ENCODE data around the gene PHLDB2. TPM values are rescaled to one million over a fixed set of nuclear protein-coding genes. Genes with fewer than 3 reads are reported as not detected.

The PHLDB2 gene
- total and polyA plus RNA-seq, 2 of the 8 experiments (the other 6 are each of a cell fraction or from before 2014, with no cell fraction given), result 5.8 to 22.6 TPM

GRCh38 chr3:111943533-111943932 lies 84.5 kb downstream of the PHLDB2 start:
- Histone ChIP-seq H3K79me2 (ENCODE audit: control insufficient read depth in 1 of 2, insufficient read depth in 2 of 2, low read length in 2 of 2) (no peaks in the 10 kb centered on the region), H3K23ac (ENCODE audit: insufficient read length) (no peak overlapping the region), H3K36me3 (ENCODE audit: control insufficient read depth in 2 of 4, insufficient read depth in 4 of 4, low read length in 3 of 4) (0 out of 8 replicates have a peak, but pooled peaks cover 0 to 2% (median 0%) of the 10 kb centered on the region in 4 experiments), H3K4ac (replicated peaks; ENCODE audit: insufficient read length, low read depth, low read length) (no peak overlapping the region), H2BK15ac (ENCODE audit: low read length) (no peak overlapping the region), H2BK20ac (ENCODE audit: low read length) (no peak overlapping the region), H2BK120ac (replicated peaks; ENCODE audit: low read depth, low read length) (no peak overlapping the region), H3K9ac (replicated peaks in 1 of 4; ENCODE audit: extremely low read depth in 1 of 4, low read depth in 3 of 4, low read length in 3 of 4) (no peak overlapping the region), H4K8ac (ENCODE audit: extremely low read depth, insufficient read depth, low read length) (no peak overlapping the region), H3K56ac (replicated peaks; ENCODE audit: insufficient read length, low read depth, low read length) (no peak overlapping the region), H3K9me3 (ENCODE audit: insufficient read depth in 2 of 2, low read depth in 1 of 2, low read length in 1 of 2) (no peaks in the 10 kb centered on the region), H2AK5ac (ENCODE audit: low read depth, low read length) (no peak overlapping the region), H4K20me1 (replicated peaks in 1 of 2; ENCODE audit: control insufficient read depth in 1 of 2, insufficient read depth in 2 of 2, low read length in 2 of 2) (no peaks in the 10 kb centered on the region), H3K14ac (ENCODE audit: insufficient read length) (no peak overlapping the region), H3K4me3 (ENCODE audit: extremely low read depth in 1 of 4, insufficient read depth in 2 of 4, low read depth in 3 of 4, low read length in 4 of 4) (no peak overlapping the region), H3K27ac (ENCODE audit: low read depth, low read length) (no peak overlapping the region), H3K79me1 (ENCODE audit: low read depth, low read length) (no peaks in the 10 kb centered on the region), H2BK5ac (ENCODE audit: low read depth, low read length) (no peak overlapping the region), H2BK12ac (ENCODE audit: low read depth, low read length) (no peak overlapping the region), H2AFZ (ENCODE audit: low read length) (no peak overlapping the region), H3K27me3 (replicated peaks in 1 of 4; ENCODE audit: control insufficient read depth in 3 of 4, extremely low read depth in 1 of 4, insufficient read depth in 3 of 4, low read length in 3 of 4) (no peaks in the 10 kb centered on the region), H3K18ac (ENCODE audit: extremely low read depth, low read length) (no peak overlapping the region), H3K4me1 (replicated peaks in 1 of 4; ENCODE audit: control insufficient read depth in 3 of 4, insufficient read depth in 4 of 4, low read length in 3 of 4) (no peaks in the 10 kb centered on the region), H3K4me2 (ENCODE audit: insufficient read depth in 1 of 2, low read depth in 2 of 2, low read length in 2 of 2) (no peak overlapping the region), H4K5ac (ENCODE audit: insufficient read length, low read depth, low read length) (no peak overlapping the region), H3K23me2 (ENCODE audit: low read depth, low read length) (no peaks in the 10 kb centered on the region), H4K91ac (replicated peaks; ENCODE audit: insufficient read length, low read length) (no peak overlapping the region)
- ChIA-PET CTCF (ENCODE audit: partially characterized antibody) (no interaction called here), POLR2A (ENCODE audit: partially characterized antibody) (no interaction called here)
- TF ChIP-seq SRF (IDR thresholded peaks at IDR 0.05; ENCODE audit: low read depth, low read length) (no peak), JUN (IDR thresholded peaks at IDR 0.05; ENCODE audit: low read depth, low read length) (no peak), EZH2 (IDR thresholded peaks at IDR 0.05; ENCODE audit: low read depth, low read length, severe bottlenecking) (no peak), RBBP5 (IDR thresholded peaks at IDR 0.05; ENCODE audit: borderline replicate concordance, low read depth, low read length) (no peak), ATF2 (IDR thresholded peaks at IDR 0.05; ENCODE audit: low read length) (no peak), MAFK (IDR thresholded peaks at IDR 0.05; ENCODE audit: low read depth, low read length) (no peak), KDM1A (IDR thresholded peaks at IDR 0.05; ENCODE audit: borderline replicate concordance, low read length) (no peak), POLR2A (IDR thresholded peaks at IDR 0.05; ENCODE audit: control extremely low read depth in 1 of 2, low read depth in 2 of 2, low read length in 2 of 2) (no peak), E2F6 (IDR thresholded peaks at IDR 0.05) (no peak)
- 89% methylated on average over 2 of the region's 2 CpGs; no CpG with 5 or more reads in 1 of the 2 experiments for WGBS, 2 experiments (ENCODE audit: extremely low coverage in 1 of 2, insufficient coverage in 1 of 2, insufficient read length in 1 of 2, insufficient replicate concordance in 2 of 2, low coverage in 1 of 2, low lambda C conversion rate in 2 of 2, missing lambda C conversion rate in 1 of 2)
- DNase-seq (ENCODE audit: low read depth in 1 of 2, low spot score in 2 of 2) (no peak), FAIRE-seq (no peak)

Measured in H1 (cell line).